H1 (cell line): ENCODE data around the gene PGAM2. TPM values are rescaled to one million over a fixed set of nuclear protein-coding genes. Genes with fewer than 3 reads are reported as not detected.

Experiments
- BCL11A ChIP-seq, 2 experiments: IDR thresholded peaks; one replicate each; pipeline ENCODE4 v1.6.1; 2011; ENCODE audit warnings: low read depth in 2 of 2, low read length in 2 of 2, mild to moderate bottlenecking in 2 of 2
- EP300 ChIP-seq, 2 experiments: IDR thresholded peaks; 1 replicate in 1 of 2; 2 replicates in 1 of 2; pipeline ENCODE4 v1.6.1; 2011 to 2012; ENCODE audit warnings: low read depth in 2 of 2, low read length in 2 of 2, mild to moderate bottlenecking in 2 of 2, borderline replicate concordance in 1 of 2, inconsistent platforms in 1 of 2, moderate library complexity in 1 of 2
- KDM4A ChIP-seq: IDR thresholded peaks from one replicate; pipeline ENCODE4 v1.7.1; 2012; ENCODE audit warnings: low read depth, mild to moderate bottlenecking, moderate library complexity, low read length, inconsistent platforms; ENCODE audit not compliant: severe bottlenecking
- RXRA ChIP-seq: IDR thresholded peaks from 2 replicates; pipeline ENCODE4 v1.6.1; 2011; ENCODE audit warnings: low read depth, mild to moderate bottlenecking, low read length, moderate library complexity; ENCODE audit not compliant: insufficient read depth
- TCF12 ChIP-seq: IDR thresholded peaks from 2 replicates; pipeline ENCODE4 v1.6.1; 2011; ENCODE audit warnings: low read depth, mild to moderate bottlenecking, low read length
- USF2 ChIP-seq: IDR thresholded peaks from 2 replicates; pipeline ENCODE4 v1.6.1; 2011; ENCODE audit warnings: low read length, improper control_type of control experiment
- polyA plus RNA-seq, 7 experiments: library from polyadenylated mRNA; depleted of rRNA in 3 of 7; stranded (reverse) in 5 of 7; unstranded in 2 of 7; fragments of >200 nt in 5 of 7; fragments of 200-250 nt in 2 of 7; gene quantifications; 1 replicate in 5 of 7; 2 replicates in 1 of 7; 4 replicates in 1 of 7; pipeline versions ENCODE4 v1.2.1 to v1.2.3, GENCODE V29; 2011 to 2013; ENCODE audit warnings: missing spikeins in 2 of 7, mixed read lengths in 2 of 7
- total RNA-seq: library from RNA; stranded (reverse); fragmentation: NEBNext Ultra II Directional; extraction: Animal tissue kit (Norgen Biotek cat#: 25700); gene quantifications from 2 replicates; pipeline ENCODE4 v1.2.1, GENCODE V29; 2021
- TF ChIP-seq, protein P1 (sequence below): fragments of 300-600 bp; sonication (generic); IDR thresholded peaks from 2 replicates; pipeline ENCODE4 v1.7.1; 2012; ENCODE audit warnings: low read length, moderate library complexity, mild to moderate bottlenecking, inconsistent platforms; ENCODE audit not compliant: insufficient replicate concordance

Gene PGAM2
- total and polyA plus RNA-seq, 2 of the 8 experiments (the other 6 are each of a cell fraction or from before 2014, with no cell fraction given) = 2.1 to 2.9 TPM

DNA sequence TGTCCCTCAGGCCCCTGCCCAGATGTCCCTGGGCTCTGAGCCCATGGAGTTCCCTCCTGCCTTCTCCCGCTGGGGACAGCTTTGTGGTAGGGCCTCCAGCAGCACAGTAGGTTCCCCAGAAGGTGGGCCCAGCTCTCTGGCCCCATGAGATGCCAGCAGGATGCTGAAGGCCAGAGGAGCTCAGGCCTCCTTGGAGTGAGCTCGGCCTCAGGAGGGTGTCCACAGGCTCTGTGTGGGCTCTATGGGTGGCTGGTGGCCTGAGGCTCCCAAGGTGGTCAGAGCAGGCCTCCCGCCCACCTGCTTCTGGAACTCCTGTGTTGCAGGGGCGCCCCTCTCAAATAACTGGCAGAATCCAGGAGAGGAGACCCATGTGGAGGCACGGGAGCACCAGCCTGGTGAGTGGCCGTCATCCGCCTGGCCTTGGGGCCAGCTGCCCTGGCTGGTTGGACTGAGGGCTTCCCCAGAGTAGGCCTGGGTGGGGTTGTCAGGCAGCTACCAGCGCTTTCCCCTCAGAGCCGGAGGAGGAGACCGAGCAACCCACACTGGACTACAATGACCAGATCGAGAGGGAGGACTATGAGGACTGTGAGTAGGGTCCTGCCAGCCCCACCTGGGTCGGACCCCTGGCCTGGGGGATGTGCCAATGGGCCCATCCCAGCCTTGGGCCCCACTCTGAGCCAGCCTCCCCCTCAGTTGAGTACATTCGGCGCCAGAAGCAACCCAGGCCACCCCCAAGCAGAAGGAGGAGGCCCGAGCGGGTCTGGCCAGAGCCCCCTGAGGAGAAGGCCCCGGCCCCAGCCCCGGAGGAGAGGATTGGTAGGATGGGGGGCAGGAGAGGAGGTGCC is 42.0 kb upstream of the PGAM2 start (continued):
- TF ChIP-seq, protein P1, sequence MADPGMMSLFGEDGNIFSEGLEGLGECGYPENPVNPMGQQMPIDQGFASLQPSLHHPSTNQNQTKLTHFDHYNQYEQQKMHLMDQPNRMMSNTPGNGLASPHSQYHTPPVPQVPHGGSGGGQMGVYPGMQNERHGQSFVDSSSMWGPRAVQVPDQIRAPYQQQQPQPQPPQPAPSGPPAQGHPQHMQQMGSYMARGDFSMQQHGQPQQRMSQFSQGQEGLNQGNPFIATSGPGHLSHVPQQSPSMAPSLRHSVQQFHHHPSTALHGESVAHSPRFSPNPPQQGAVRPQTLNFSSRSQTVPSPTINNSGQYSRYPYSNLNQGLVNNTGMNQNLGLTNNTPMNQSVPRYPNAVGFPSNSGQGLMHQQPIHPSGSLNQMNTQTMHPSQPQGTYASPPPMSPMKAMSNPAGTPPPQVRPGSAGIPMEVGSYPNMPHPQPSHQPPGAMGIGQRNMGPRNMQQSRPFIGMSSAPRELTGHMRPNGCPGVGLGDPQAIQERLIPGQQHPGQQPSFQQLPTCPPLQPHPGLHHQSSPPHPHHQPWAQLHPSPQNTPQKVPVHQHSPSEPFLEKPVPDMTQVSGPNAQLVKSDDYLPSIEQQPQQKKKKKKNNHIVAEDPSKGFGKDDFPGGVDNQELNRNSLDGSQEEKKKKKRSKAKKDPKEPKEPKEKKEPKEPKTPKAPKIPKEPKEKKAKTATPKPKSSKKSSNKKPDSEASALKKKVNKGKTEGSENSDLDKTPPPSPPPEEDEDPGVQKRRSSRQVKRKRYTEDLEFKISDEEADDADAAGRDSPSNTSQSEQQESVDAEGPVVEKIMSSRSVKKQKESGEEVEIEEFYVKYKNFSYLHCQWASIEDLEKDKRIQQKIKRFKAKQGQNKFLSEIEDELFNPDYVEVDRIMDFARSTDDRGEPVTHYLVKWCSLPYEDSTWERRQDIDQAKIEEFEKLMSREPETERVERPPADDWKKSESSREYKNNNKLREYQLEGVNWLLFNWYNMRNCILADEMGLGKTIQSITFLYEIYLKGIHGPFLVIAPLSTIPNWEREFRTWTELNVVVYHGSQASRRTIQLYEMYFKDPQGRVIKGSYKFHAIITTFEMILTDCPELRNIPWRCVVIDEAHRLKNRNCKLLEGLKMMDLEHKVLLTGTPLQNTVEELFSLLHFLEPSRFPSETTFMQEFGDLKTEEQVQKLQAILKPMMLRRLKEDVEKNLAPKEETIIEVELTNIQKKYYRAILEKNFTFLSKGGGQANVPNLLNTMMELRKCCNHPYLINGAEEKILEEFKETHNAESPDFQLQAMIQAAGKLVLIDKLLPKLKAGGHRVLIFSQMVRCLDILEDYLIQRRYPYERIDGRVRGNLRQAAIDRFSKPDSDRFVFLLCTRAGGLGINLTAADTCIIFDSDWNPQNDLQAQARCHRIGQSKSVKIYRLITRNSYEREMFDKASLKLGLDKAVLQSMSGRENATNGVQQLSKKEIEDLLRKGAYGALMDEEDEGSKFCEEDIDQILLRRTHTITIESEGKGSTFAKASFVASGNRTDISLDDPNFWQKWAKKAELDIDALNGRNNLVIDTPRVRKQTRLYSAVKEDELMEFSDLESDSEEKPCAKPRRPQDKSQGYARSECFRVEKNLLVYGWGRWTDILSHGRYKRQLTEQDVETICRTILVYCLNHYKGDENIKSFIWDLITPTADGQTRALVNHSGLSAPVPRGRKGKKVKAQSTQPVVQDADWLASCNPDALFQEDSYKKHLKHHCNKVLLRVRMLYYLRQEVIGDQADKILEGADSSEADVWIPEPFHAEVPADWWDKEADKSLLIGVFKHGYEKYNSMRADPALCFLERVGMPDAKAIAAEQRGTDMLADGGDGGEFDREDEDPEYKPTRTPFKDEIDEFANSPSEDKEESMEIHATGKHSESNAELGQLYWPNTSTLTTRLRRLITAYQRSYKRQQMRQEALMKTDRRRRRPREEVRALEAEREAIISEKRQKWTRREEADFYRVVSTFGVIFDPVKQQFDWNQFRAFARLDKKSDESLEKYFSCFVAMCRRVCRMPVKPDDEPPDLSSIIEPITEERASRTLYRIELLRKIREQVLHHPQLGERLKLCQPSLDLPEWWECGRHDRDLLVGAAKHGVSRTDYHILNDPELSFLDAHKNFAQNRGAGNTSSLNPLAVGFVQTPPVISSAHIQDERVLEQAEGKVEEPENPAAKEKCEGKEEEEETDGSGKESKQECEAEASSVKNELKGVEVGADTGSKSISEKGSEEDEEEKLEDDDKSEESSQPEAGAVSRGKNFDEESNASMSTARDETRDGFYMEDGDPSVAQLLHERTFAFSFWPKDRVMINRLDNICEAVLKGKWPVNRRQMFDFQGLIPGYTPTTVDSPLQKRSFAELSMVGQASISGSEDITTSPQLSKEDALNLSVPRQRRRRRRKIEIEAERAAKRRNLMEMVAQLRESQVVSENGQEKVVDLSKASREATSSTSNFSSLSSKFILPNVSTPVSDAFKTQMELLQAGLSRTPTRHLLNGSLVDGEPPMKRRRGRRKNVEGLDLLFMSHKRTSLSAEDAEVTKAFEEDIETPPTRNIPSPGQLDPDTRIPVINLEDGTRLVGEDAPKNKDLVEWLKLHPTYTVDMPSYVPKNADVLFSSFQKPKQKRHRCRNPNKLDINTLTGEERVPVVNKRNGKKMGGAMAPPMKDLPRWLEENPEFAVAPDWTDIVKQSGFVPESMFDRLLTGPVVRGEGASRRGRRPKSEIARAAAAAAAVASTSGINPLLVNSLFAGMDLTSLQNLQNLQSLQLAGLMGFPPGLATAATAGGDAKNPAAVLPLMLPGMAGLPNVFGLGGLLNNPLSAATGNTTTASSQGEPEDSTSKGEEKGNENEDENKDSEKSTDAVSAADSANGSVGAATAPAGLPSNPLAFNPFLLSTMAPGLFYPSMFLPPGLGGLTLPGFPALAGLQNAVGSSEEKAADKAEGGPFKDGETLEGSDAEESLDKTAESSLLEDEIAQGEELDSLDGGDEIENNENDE = no peak
- no peak for TF ChIP-seq BCL11A (IDR thresholded peaks at IDR 0.05; ENCODE audit: low read depth in 2 of 2, low read length in 2 of 2)
- TF ChIP-seq TCF12 = no peak
- TF ChIP-seq USF2 = no peak
- TF ChIP-seq KDM4A = no peak
- TF ChIP-seq RXRA = no peak
- no peak for TF ChIP-seq EP300 (IDR thresholded peaks at IDR 0.05; ENCODE audit: borderline replicate concordance in 1 of 2, low read depth in 2 of 2, low read length in 2 of 2)
